ENCODE results near the gene NFKB1. TPM values are rescaled to one million over a fixed set of nuclear protein-coding genes. Genes with fewer than 3 reads are reported as not detected.

The NFKB1 gene
- total RNA-seq, 1 experiment from 2014 or later = 35.6 TPM

GRCh38 chr4:102585329-102585728 lies 84.2 kb downstream of the NFKB1 start:
- BruUV-seq (replicated peaks) = no TSS peak
- TF ChIP-seq, protein P1, sequence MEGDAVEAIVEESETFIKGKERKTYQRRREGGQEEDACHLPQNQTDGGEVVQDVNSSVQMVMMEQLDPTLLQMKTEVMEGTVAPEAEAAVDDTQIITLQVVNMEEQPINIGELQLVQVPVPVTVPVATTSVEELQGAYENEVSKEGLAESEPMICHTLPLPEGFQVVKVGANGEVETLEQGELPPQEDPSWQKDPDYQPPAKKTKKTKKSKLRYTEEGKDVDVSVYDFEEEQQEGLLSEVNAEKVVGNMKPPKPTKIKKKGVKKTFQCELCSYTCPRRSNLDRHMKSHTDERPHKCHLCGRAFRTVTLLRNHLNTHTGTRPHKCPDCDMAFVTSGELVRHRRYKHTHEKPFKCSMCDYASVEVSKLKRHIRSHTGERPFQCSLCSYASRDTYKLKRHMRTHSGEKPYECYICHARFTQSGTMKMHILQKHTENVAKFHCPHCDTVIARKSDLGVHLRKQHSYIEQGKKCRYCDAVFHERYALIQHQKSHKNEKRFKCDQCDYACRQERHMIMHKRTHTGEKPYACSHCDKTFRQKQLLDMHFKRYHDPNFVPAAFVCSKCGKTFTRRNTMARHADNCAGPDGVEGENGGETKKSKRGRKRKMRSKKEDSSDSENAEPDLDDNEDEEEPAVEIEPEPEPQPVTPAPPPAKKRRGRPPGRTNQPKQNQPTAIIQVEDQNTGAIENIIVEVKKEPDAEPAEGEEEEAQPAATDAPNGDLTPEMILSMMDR (IDR thresholded peaks at IDR 0.05; ENCODE audit: unreplicated experiment) = no peak
- Mint-ChIP-seq H3K4me3 (ENCODE audit: low read depth, unreplicated experiment) (no peak overlapping the region), H3K36me3 (ENCODE audit: insufficient read depth, unreplicated experiment) (no peaks in the 10 kb centered on the region), H3K4me1 (ENCODE audit: low read depth, unreplicated experiment) (no peaks in the 10 kb centered on the region), H3K9me3 (ENCODE audit: low read depth, unreplicated experiment) (no peaks in the 10 kb centered on the region), H3K27ac (ENCODE audit: unreplicated experiment) (no peak overlapping the region), H3K27me3 (ENCODE audit: unreplicated experiment) (no peaks in the 10 kb centered on the region)
- intact Hi-C loops (cut with micrococcal nuclease; ENCODE audit: unreplicated experiment) = no loop called here
- no peak for DNase-seq
- CTCF ChIA-PET = no interaction called here

DNA sequence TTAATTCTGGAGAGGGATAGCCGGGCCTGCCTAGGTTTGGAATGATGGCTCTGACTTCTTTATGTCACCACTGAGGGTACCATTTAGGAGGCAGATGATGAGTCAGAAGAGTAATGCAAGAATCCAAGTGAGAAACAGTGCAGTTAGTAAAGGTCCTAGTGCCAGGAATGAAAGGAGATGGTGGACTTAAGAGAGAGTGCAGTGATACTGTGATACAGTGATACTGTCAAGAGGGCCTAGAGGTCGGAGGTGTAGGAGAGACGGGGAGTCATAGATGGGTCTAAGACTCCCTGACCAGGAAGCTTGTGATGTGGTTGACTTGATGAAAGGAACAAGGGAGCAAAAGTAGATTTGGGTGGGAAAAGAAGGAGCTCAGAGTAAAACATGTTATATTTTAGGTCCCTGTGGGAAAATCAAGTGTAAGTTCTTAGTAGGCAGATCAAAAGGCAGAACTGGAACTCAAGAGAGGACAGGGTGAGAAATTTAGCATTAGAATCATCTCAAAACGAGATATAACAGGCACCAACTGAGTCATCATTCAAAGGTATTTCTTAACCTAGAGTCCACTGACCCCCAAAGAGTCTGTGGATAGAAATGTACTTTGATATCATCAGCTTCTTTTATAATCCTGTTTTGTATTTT lies 85.0 kb downstream of the NFKB1 start:
- CTCF ChIA-PET = no interaction called here
- no peaks in the 10 kb centered on the region for H3K27me3 Mint-ChIP-seq (ENCODE audit: unreplicated experiment)
- no peaks in the 10 kb centered on the region for H3K4me1 Mint-ChIP-seq (ENCODE audit: low read depth, unreplicated experiment)
- no peaks in the 10 kb centered on the region for H3K9me3 Mint-ChIP-seq (ENCODE audit: low read depth, unreplicated experiment)
- no peak overlapping the region for H3K27ac Mint-ChIP-seq (ENCODE audit: unreplicated experiment)
- H3K4me3 Mint-ChIP-seq (ENCODE audit: low read depth, unreplicated experiment) = no peak overlapping the region
- intact Hi-C loops (cut with micrococcal nuclease; ENCODE audit: unreplicated experiment) = no loop called here
- TF ChIP-seq, protein P1 (IDR thresholded peaks at IDR 0.05; ENCODE audit: unreplicated experiment) = no peak
- no TSS peak for BruUV-seq (replicated peaks)
- no peak for DNase-seq
- no peaks in the 10 kb centered on the region for H3K36me3 Mint-ChIP-seq (ENCODE audit: insufficient read depth, unreplicated experiment)

- no peaks in the 10 kb centered on the region for H3K36me3 Mint-ChIP-seq (ENCODE audit: insufficient read depth, unreplicated experiment)
- no peaks in the 10 kb centered on the region for H3K27me3 Mint-ChIP-seq (ENCODE audit: unreplicated experiment)
- no TSS peak for BruUV-seq (replicated peaks)
- H3K9me3 Mint-ChIP-seq (ENCODE audit: low read depth, unreplicated experiment) = no peaks in the 10 kb centered on the region
- CTCF ChIA-PET = no interaction called here
- intact Hi-C loops (cut with micrococcal nuclease; ENCODE audit: unreplicated experiment) = no loop called here
- no peak overlapping the region for H3K4me3 Mint-ChIP-seq (ENCODE audit: low read depth, unreplicated experiment)
- H3K4me1 Mint-ChIP-seq (ENCODE audit: low read depth, unreplicated experiment) = no peaks in the 10 kb centered on the region
- TF ChIP-seq, protein P1 (IDR thresholded peaks at IDR 0.05; ENCODE audit: unreplicated experiment) = no peak
- no peak for DNase-seq
- no peak overlapping the region for H3K27ac Mint-ChIP-seq (ENCODE audit: unreplicated experiment)
Observed at GRCh38 chr4:102586644-102587021, 85.5 kb downstream of the NFKB1 start.

DNA sequence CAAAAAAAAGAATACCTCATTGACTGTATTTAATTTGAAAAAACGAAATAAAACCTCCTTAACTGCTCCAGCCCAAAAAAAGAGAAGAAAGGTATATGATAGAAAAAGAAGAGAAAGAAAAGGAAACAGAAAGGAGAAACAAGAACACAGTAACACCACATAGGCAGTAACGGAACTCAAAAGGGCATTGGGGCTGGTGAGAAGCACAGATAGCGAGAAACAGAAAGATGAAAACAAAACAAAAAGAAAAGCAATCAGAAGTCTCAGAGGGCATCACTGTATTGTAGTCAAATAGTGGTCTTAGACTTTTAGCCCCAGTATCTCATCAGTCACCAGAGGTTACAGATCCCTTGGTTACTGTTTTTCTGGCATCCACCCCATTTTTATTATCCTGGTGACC lies 88.6 kb downstream of the NFKB1 start:
- no peaks in the 10 kb centered on the region for H3K36me3 Mint-ChIP-seq (ENCODE audit: insufficient read depth, unreplicated experiment)
- intact Hi-C loops (cut with micrococcal nuclease; ENCODE audit: unreplicated experiment) = no loop called here
- H3K4me1 Mint-ChIP-seq (ENCODE audit: low read depth, unreplicated experiment) = no peaks in the 10 kb centered on the region
- H3K27me3 Mint-ChIP-seq (ENCODE audit: unreplicated experiment) = no peaks in the 10 kb centered on the region
- no peak overlapping the region for H3K27ac Mint-ChIP-seq (ENCODE audit: unreplicated experiment)
- no peak for DNase-seq
- H3K4me3 Mint-ChIP-seq (ENCODE audit: low read depth, unreplicated experiment) = no peak overlapping the region
- BruUV-seq (replicated peaks) = no TSS peak
- H3K9me3 Mint-ChIP-seq (ENCODE audit: low read depth, unreplicated experiment) = no peaks in the 10 kb centered on the region
- TF ChIP-seq, protein P1 (IDR thresholded peaks at IDR 0.05; ENCODE audit: unreplicated experiment) = no peak
- CTCF ChIA-PET = no interaction called here
